ENCODE measurements around the gene SDHD. TPM values are rescaled to one million over a fixed set of nuclear protein-coding genes. Genes with fewer than 3 reads are reported as not detected.
A peak's percentile ranks its signal among the peaks of the same experiment; 100 is the strongest.

The SDHD gene
- total RNA-seq, 1 donor: 110 TPM

GRCh38 chr11:112097734-112098528, 11.3 kb downstream of the SDHD start:
- H3K4me3 ChIP-seq (ENCODE audit: low read depth, low read length): no peak overlapping the region
- DNase-seq (ENCODE audit: low read depth): no peak
- no peak for TF ChIP-seq CTCF (IDR thresholded peaks at IDR 0.05; ENCODE audit: insufficient read depth, low read length)

DNA sequence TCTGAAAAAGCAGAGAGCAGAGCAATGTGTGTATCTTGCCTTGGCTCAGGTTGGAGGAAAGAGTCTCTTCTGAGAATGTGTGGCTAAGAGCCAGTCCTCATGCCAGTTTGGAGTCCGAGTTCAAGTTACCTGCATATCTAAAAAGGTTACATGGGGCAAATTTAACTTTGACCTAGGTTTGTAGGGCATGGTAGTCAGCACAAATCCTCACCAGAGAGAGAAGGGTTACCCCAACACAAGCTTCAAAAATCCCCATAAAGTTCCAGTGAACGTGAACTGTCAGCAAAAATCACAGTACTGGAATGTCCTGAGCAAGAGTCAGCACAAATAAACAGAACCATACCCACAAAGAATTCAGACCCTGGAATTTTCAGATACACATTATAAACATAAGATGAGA, 13.8 kb downstream of the SDHD start:
- no peak for DNase-seq (ENCODE audit: low read depth)
- H3K4me3 ChIP-seq (ENCODE audit: low read depth, low read length): no peak overlapping the region
- no peak for TF ChIP-seq CTCF (IDR thresholded peaks at IDR 0.05; ENCODE audit: insufficient read depth, low read length)

DNA sequence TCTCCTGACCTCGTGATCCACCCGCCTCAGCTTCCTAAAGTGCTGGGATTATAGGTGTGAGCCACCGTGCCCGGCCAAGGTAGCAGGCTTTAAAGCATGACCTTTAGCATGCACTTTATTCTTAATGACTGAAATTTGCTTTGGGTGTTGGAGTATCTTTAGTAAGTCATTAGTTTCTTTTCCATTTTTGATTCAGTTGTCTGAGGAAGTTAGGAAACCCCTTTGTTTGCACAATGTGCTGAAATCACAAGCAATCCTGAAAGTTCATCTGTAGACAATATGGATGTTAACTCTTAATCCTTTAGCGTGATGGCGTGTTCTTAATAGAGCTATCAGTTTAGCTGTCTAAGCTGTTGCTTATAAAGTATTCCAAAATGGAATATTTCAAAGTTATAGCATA, 16.8 kb downstream of the SDHD start:
- DNase-seq (ENCODE audit: low read depth): no peak
- no peak overlapping the region for H3K4me3 ChIP-seq (ENCODE audit: low read depth, low read length)
- no peak for TF ChIP-seq CTCF (IDR thresholded peaks at IDR 0.05; ENCODE audit: insufficient read depth, low read length)

DNA sequence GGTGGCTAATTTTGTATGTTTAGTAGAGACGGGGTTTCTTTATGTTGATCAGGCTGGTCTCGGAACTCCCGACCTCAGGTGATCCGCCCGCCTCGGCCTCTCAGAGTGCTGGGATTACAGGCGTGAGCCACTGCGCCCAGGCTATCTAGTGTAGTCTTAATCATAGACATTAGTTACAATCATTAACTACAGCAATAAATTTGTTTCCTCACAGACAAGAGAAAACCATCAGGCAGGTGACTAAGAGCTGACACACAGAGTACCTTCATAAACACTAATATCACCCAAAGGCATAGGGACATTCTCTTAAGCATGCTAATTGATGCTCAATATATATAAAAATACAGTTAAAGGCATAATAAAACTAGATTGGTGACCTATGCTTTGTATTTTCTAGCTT, 19.4 kb downstream of the SDHD start:
- TF ChIP-seq CTCF (IDR thresholded peaks at IDR 0.05; ENCODE audit: insufficient read depth, low read length): no peak
- no peak overlapping the region for H3K4me3 ChIP-seq (ENCODE audit: low read depth, low read length)
- DNase-seq (ENCODE audit: low read depth): no peak

GRCh38 chr11:112113539-112114457, 27.1 kb downstream of the SDHD start:
- TF ChIP-seq CTCF (IDR thresholded peaks at IDR 0.05; ENCODE audit: insufficient read depth, low read length): peak; percentile 71
- DNase-seq (ENCODE audit: low read depth): peak; percentile 76
- no peak overlapping the region for H3K4me3 ChIP-seq (ENCODE audit: low read depth, low read length)

DNA sequence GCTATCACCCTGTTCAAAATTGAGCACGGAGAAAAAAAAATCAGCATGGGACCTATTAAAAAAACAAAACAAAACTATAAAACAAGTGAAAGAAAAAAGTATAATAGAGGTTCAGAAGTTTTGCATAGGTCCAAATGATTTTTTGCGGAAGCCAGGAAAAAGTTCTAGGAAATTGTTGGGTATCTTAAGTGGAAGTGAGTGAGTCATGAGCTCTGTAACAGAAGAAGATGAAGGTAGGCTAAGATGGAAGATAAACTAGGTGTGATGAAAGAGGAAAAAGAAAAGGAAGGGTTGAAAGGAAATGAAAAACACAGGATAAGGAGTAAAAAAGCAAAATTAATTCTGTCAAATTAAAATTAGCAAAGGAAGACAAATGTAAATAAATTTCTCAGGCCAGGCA, 27.8 kb downstream of the SDHD start:
- H3K4me3 ChIP-seq (ENCODE audit: low read depth, low read length): no peak overlapping the region
- no peak for TF ChIP-seq CTCF (IDR thresholded peaks at IDR 0.05; ENCODE audit: insufficient read depth, low read length)
- DNase-seq (ENCODE audit: low read depth): no peak

All from fibroblast of the aortic adventitia (primary cell).